Measurements from ENCODE around the gene PLEKHJ1. TPM values are rescaled to one million over a fixed set of nuclear protein-coding genes. Genes with fewer than 3 reads are reported as not detected.

PLEKHJ1 gene
- total and polyA plus RNA-seq, 2 of the 13 experiments (the other 11 are each of a cell fraction or from before 2014, with no cell fraction given), result 70.5 to 130 TPM

GRCh38 chr19:2239173-2239572, 3.0 kb upstream of the PLEKHJ1 start:
- TF ChIP-seq ZNF441 (CRISPR knock-in tag; IDR thresholded peaks at IDR 0.05; ENCODE audit: borderline replicate concordance), result peak; percentile 94
- TF ChIP-seq LBX2 (CRISPR knock-in tag; IDR thresholded peaks at IDR 0.05; ENCODE audit: borderline replicate concordance), result no peak
- TF ChIP-seq ELK4 (CRISPR knock-in tag; IDR thresholded peaks at IDR 0.05; ENCODE audit: borderline replicate concordance), result no peak
- TF ChIP-seq, protein P1, sequence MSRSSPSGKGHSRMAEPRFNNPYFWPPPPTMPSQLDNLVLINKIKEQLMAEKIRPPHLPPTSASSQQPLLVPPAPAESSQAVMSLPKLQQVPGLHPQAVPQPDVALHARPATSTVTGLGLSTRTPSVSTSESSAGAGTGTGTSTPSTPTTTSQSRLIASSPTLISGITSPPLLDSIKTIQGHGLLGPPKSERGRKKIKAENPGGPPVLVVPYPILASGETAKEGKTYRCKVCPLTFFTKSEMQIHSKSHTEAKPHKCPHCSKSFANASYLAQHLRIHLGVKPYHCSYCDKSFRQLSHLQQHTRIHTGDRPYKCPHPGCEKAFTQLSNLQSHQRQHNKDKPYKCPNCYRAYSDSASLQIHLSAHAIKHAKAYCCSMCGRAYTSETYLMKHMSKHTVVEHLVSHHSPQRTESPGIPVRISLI (CRISPR knock-in tag; IDR thresholded peaks at IDR 0.05; ENCODE audit: borderline replicate concordance), result peak; percentile 40; the same call in 1 of the 2 replicates
- no peak for TF ChIP-seq RFX5 (IDR thresholded peaks at IDR 0.05; ENCODE audit: low read depth, low read length)
- TF ChIP-seq ZNF674 (CRISPR knock-in tag; IDR thresholded peaks at IDR 0.05; ENCODE audit: low read depth), result no peak
- no peak for TF ChIP-seq SOX6 (IDR thresholded peaks at IDR 0.05)
- TF ChIP-seq SOX6 (CRISPR knock-in tag; IDR thresholded peaks at IDR 0.05), result 0 out of 2 replicates have a peak, but pooled peaks have one; percentile 28
- H2AFZ ChIP-seq (ENCODE audit: low read length), result no peak overlapping the region
- in situ Hi-C loops (cut with HindIII; ENCODE audit: extremely low pct_ligation_motif_present, low pct_unique_long_range_greater_than_20kb) (loop anchor here (10.0 kb wide), 1 partner anchor 76 kb away; no protein-coding TSS in a partner anchor), intact Hi-C loops (cut with micrococcal nuclease; ENCODE audit: unreplicated experiment) (loop anchor here (5.0 to 10.0 kb wide), 3 partner anchors 33 to 84 kb away; partner anchors contain the start of gene AP3D1)
- DNase-seq (ENCODE audit: low spot score) (no peak), ATAC-seq (no peak), FAIRE-seq (no peak)
- peaks cover 76% of the 10 kb centered on the region for H3K79me2 ChIP-seq (ENCODE audit: insufficient read depth, low read length)
- peak overlapping the region; percentile 98 for H3K4me2 ChIP-seq (ENCODE audit: low read depth, low read length)
- POLR2A ChIA-PET, result interaction anchor here (1.0 to 5.8 kb wide), 6 partner anchors 10 to 74 kb away, joined by 3 to 35 read pairs (median 4); partner anchors contain the start of gene AMH
- H3K27ac ChIP-seq (ENCODE audit: extremely low read length, insufficient read depth, low read length), result peak overlapping the region; percentile 8
- H3K9me3 ChIP-seq (ENCODE audit: low read length), result no peaks in the 10 kb centered on the region
- H3K4me3 ChIP-seq (replicated peaks in 1 of 3; ENCODE audit: insufficient read depth in 1 of 3, low read depth in 2 of 3, low read length in 3 of 3), result peak overlapping the region in 2 of 3 experiments; percentile 17 to 83; a peak in 4 of 6 replicates
- no peaks in the 10 kb centered on the region for H3K27me3 ChIP-seq (ENCODE audit: control insufficient read depth in 1 of 2, insufficient read depth in 2 of 2, low read length in 2 of 2)
- H4K20me1 ChIP-seq (ENCODE audit: insufficient read depth, low read length), result peaks cover 58% of the 10 kb centered on the region
- H3K36me3 ChIP-seq (replicated peaks in 1 of 2; ENCODE audit: control insufficient read depth in 1 of 2, insufficient read depth in 2 of 2, low read length in 2 of 2), result peaks cover 5 to 16% of the 10 kb centered on the region in 2 experiments; a peak in 4 of 5 replicates
- 46% methylated on average over 10 of the region's 10 CpGs for WGBS (ENCODE audit: low lambda C conversion rate)
- H3K9ac ChIP-seq (ENCODE audit: insufficient read depth, low read depth, low read length), result peak overlapping the region; percentile 56
- BruUV-seq (replicated peaks), result no TSS peak
- CTCF ChIA-PET (ENCODE audit: low intra/inter-chr PET ratio, low total read pairs), result no interaction called here
- H3K4me1 ChIP-seq (ENCODE audit: insufficient read depth, low read length), result peaks cover 85% of the 10 kb centered on the region
